ENCODE results near the gene PCK1.

Gene PCK1

GRCh38 chr20:57587989-57588377 is 27.1 kb downstream of the PCK1 start:
- DNase-seq (ENCODE audit: low spot score): no peak
- no peak for TF ChIP-seq CTCF (IDR thresholded peaks at IDR 0.05; ENCODE audit: borderline replicate concordance, control extremely low read depth, extremely low read depth, insufficient read depth, missing control alignments)
- in situ Hi-C loops (cut with MboI; ENCODE audit: low sequenced_read_pairs, unreplicated experiment): no loop called here

- in situ Hi-C loops (cut with MboI; ENCODE audit: low sequenced_read_pairs, unreplicated experiment): no loop called here
- TF ChIP-seq CTCF (IDR thresholded peaks at IDR 0.05; ENCODE audit: borderline replicate concordance, control extremely low read depth, extremely low read depth, insufficient read depth, missing control alignments): no peak
- no peak for DNase-seq (ENCODE audit: low spot score)
Observed at GRCh38 chr20:57588596-57588995, 27.7 kb downstream of the PCK1 start.

GRCh38 chr20:57589123-57589727 is 28.3 kb downstream of the PCK1 start:
- in situ Hi-C loops (cut with MboI; ENCODE audit: low sequenced_read_pairs, unreplicated experiment): no loop called here
- no peak for TF ChIP-seq CTCF (IDR thresholded peaks at IDR 0.05; ENCODE audit: borderline replicate concordance, control extremely low read depth, extremely low read depth, insufficient read depth, missing control alignments)
- no peak for DNase-seq (ENCODE audit: low spot score)

- no peak for TF ChIP-seq CTCF (IDR thresholded peaks at IDR 0.05; ENCODE audit: borderline replicate concordance, control extremely low read depth, extremely low read depth, insufficient read depth, missing control alignments)
- in situ Hi-C loops (cut with MboI; ENCODE audit: low sequenced_read_pairs, unreplicated experiment): loop anchor here (10.0 kb wide), 2 partner anchors 75 to 205 kb away; no protein-coding TSS in a partner anchor
Observed at GRCh38 chr20:57589728-57590484, 29.0 kb downstream of the PCK1 start.

GRCh38 chr20:57590485-57591288 is 29.8 kb downstream of the PCK1 start:
- in situ Hi-C loops (cut with MboI; ENCODE audit: low sequenced_read_pairs, unreplicated experiment): loop anchor here (10.0 kb wide), 2 partner anchors 76 to 206 kb away; no protein-coding TSS in a partner anchor
- DNase-seq (ENCODE audit: low spot score): no peak
- no peak for TF ChIP-seq CTCF (IDR thresholded peaks at IDR 0.05; ENCODE audit: borderline replicate concordance, control extremely low read depth, extremely low read depth, insufficient read depth, missing control alignments)

More at GRCh38 chr20:57589728-57590484, 29.0 kb downstream of the PCK1 start:
- DNase-seq (ENCODE audit: low spot score): no peak
